ENCODE measurements around the gene MTMR2. TPM values are rescaled to one million over a fixed set of nuclear protein-coding genes. Genes with fewer than 3 reads are reported as not detected.

The MTMR2 gene
- polyA plus RNA-seq, 1 experiment: 43.3 TPM

DNA sequence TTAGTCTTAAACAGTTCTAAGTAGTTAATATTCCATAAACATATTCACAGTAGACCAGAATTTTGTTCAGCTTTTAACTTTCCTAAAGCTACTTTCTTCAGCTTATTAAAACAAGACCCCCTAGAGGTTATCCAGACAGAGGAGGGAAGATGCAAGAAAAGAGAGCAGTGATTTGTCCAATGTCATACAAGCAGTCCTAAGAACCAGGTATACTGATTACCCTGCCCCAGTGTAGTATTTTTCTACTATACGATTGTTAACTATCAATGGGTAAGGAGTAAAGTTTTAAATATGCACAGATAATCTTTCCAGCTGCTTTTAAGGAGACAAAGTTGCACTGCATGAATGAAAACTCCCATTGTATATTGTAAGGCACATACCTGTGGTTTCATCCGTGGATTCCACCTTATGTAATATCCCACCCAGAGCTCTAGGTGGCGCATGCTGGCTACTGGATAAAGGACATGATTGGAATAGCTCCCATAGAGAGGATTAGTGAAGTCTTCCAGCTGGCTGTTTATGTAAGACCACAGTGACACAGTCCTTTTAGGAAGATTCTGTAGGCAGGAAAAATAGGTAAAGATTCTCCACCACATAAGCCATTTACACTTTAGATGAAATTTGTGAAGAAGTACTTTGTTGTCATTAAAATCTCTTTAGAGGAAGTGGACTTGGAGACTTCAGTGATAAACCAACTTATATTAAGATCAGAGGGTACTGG, 88.0 kb downstream of the MTMR2 start:
- POLR2A ChIA-PET: interaction anchor here (0.6 to 1.4 kb wide), 3 partner anchors 88 to 438 kb away, joined by 3 to 5 read pairs (median 4); partner anchors contain the start of gene MTMR2

DNA sequence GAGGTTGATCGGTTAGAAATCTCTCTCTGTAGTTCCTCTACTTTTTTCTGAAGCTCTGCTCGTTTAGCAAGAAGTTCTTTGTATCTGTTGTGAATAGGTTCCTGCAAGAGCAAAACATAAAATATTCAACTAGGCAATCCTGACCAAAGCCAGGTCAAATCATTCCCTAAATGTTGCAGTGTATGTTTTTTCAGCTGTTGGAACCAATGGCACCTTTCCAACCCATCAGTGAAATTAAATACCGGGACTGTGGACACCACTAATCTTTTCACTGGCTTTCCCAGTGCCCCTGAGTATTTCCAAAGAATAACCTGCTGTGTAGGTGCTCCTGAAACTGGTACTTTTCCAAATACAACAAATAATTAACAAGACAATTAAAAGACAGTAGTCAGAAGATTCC, 88.6 kb downstream of the MTMR2 start:
- CTCF ChIA-PET: interaction anchor here (0.6 to 4.9 kb wide), 44 partner anchors 8 to 591 kb away, joined by 3 to 48 read pairs (median 4); partner anchors contain the start of genes CCDC82, FAM76B, JRKL and MAML2
- no peak for DNase-seq (ENCODE audit: low read depth, low spot score)
- H3K4me3 ChIP-seq (ENCODE audit: low read depth, low read length): no peak overlapping the region
- H3K27me3 ChIP-seq (ENCODE audit: control insufficient read depth, insufficient read depth, low read length): no peaks in the 10 kb centered on the region
- H3K9me3 ChIP-seq (ENCODE audit: control insufficient read depth, insufficient read depth, low read length): no peaks in the 10 kb centered on the region
- POLR2A ChIA-PET: interaction anchor here (0.5 to 1.4 kb wide), 4 partner anchors 88 to 439 kb away, joined by 3 to 5 read pairs (median 4); partner anchors contain the start of gene MTMR2
- no peak for TF ChIP-seq CTCF (IDR thresholded peaks at IDR 0.05; ENCODE audit: low read depth, low read length)
- no peak overlapping the region for H3K27ac ChIP-seq (ENCODE audit: low read depth, low read length)

More for the DNA sequence above, 88.0 kb downstream of the MTMR2 start:
- no peak overlapping the region for H3K4me3 ChIP-seq (ENCODE audit: low read depth, low read length)
- CTCF ChIA-PET: interaction anchor here (0.6 to 4.9 kb wide), 53 partner anchors 9 to 684 kb away, joined by 3 to 48 read pairs (median 4); partner anchors contain the start of genes CCDC82, FAM76B, JRKL and MAML2
- H3K9me3 ChIP-seq (ENCODE audit: control insufficient read depth, insufficient read depth, low read length): no peaks in the 10 kb centered on the region
- H3K27me3 ChIP-seq (ENCODE audit: control insufficient read depth, insufficient read depth, low read length): no peaks in the 10 kb centered on the region
- peak; percentile 93 for DNase-seq (ENCODE audit: low read depth, low spot score)
- no peak overlapping the region for H3K27ac ChIP-seq (ENCODE audit: low read depth, low read length)
- peak; percentile 88 for TF ChIP-seq CTCF (IDR thresholded peaks at IDR 0.05; ENCODE audit: low read depth, low read length)

DNA sequence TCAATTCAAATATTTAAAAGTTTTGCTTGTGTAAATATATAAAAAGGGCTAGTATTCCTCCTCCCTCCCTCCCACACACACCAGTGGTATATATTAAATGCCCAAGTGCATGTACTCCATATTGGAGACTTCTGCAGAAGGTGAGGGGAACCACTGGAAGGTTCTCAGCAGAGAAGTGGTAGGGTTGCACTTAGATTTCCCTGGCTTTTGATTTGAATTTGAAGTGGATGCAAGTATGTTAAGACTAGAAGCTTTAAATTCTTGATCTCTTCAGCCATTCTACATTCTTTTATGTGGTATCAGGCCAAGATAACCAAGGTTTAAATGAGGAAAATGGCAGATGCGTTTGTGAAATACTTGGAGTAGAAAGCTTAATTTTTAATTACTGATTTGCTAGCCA, 90.5 kb downstream of the MTMR2 start:
- Histone ChIP-seq H3K9me3 (ENCODE audit: control insufficient read depth, insufficient read depth, low read length) (no peaks in the 10 kb centered on the region), H3K4me3 (ENCODE audit: low read depth, low read length) (no peak overlapping the region), H3K27ac (ENCODE audit: low read depth, low read length) (no peak overlapping the region), H3K27me3 (ENCODE audit: control insufficient read depth, insufficient read depth, low read length) (no peaks in the 10 kb centered on the region)
- TF ChIP-seq CTCF (IDR thresholded peaks at IDR 0.05; ENCODE audit: low read depth, low read length): no peak
- no peak for DNase-seq (ENCODE audit: low read depth, low spot score)
- ChIA-PET POLR2A (no interaction called here), CTCF (interaction anchor here (0.9 to 4.9 kb wide), 6 partner anchors 15 to 591 kb away, joined by 3 to 48 read pairs (median 5); partner anchors contain the start of gene MAML2)

- ChIA-PET CTCF (interaction anchor here (0.7 to 4.9 kb wide), 4 partner anchors 17 to 561 kb away, joined by 3 to 48 read pairs (median 10); partner anchors contain the start of gene MAML2), POLR2A (no interaction called here)
- Histone ChIP-seq H3K27me3 (ENCODE audit: control insufficient read depth, insufficient read depth, low read length) (no peaks in the 10 kb centered on the region), H3K4me3 (ENCODE audit: low read depth, low read length) (no peak overlapping the region), H3K27ac (ENCODE audit: low read depth, low read length) (peak overlapping the region; percentile 66), H3K9me3 (ENCODE audit: control insufficient read depth, insufficient read depth, low read length) (no peaks in the 10 kb centered on the region)
- peak; percentile 29; the same call in 1 of the 2 replicates for TF ChIP-seq CTCF (IDR thresholded peaks at IDR 0.05; ENCODE audit: low read depth, low read length)
- DNase-seq (ENCODE audit: low read depth, low spot score): peak; percentile 57
Measured at GRCh38 chr11:95832763-95833162, 91.1 kb downstream of the MTMR2 start.

Data from AG04450 (cell line).